C4-2B (cell line): ENCODE results near the gene LRRC75B.

Source experiments
- H3K27ac ChIP-seq: fragments of 450-650 bp; 2 replicates; pipeline ENCODE4 v1.5.1; 2017
- ZFX ChIP-seq: fragments of 450-650 bp; IDR thresholded peaks from 2 replicates; pipeline ENCODE4 v1.6.1; 2017
- TF ChIP-seq, protein P1 (sequence below): fragments of 450-650 bp; conservative IDR thresholded peaks from 2 replicates; pipeline ENCODE4 v1.5.1; 2017; ENCODE audit warnings: mild to moderate bottlenecking

The LRRC75B gene

DNA sequence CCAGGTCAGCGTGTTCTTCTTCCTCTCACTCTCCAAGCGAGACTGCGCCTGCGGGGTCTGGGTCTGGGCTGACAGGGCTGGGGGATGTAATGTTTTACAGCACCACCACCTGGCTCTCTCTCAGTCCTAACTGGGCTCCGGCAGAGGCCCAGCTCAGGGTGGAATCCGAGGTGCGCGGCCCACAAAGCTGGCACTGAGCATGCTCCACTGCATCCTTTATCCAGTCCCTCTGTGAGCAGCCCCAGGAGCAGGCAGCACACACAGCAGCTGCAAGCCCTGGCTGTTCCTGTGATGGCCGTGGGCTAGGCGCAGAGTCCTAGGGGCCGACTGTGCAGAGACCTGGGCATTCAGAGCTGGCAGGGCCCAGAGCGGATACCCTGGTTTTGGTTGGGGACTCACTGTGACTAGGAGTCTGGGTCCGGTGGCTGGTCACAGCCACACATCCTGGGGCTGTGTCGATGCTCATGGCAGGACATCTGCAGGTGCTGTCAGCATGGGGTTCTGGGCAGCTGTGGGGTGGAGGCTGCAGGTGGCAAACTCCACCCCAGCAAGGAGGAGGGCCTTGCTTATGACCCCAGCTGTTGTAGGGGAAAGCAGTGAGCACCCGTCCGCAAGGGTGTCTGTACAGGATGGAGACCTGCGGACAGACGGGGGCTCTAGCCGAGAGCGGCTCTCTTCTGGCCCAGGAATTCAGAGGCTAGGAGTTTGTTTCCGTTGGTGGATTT, 4.0 kb downstream of the LRRC75B start:
- H3K27ac ChIP-seq, result no peak overlapping the region
- TF ChIP-seq ZFX, result no peak
- TF ChIP-seq, protein P1, sequence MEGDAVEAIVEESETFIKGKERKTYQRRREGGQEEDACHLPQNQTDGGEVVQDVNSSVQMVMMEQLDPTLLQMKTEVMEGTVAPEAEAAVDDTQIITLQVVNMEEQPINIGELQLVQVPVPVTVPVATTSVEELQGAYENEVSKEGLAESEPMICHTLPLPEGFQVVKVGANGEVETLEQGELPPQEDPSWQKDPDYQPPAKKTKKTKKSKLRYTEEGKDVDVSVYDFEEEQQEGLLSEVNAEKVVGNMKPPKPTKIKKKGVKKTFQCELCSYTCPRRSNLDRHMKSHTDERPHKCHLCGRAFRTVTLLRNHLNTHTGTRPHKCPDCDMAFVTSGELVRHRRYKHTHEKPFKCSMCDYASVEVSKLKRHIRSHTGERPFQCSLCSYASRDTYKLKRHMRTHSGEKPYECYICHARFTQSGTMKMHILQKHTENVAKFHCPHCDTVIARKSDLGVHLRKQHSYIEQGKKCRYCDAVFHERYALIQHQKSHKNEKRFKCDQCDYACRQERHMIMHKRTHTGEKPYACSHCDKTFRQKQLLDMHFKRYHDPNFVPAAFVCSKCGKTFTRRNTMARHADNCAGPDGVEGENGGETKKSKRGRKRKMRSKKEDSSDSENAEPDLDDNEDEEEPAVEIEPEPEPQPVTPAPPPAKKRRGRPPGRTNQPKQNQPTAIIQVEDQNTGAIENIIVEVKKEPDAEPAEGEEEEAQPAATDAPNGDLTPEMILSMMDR, result no peak

DNA sequence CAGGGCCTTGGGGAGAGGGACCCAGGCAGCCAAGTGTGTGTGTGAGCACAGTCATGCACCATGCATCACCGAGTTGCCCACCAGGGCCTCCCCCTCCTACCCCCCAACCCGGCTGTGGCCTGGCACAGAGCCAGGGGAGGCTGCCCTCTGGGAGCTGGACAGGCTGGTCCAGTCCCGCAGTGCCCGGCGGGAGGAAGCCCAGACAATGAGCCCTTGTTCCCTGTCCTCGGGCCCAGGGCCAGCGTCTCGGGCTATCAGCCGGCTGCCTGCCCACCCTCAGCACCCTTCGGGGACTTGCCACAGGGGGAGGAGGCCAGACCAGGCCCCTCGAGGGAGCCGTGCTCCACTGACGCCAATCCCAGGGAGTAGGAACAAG, 4.5 kb downstream of the LRRC75B start:
- no peak overlapping the region for H3K27ac ChIP-seq
- TF ChIP-seq ZFX, result no peak
- TF ChIP-seq, protein P1, result no peak

GRCh38 chr22:24587948-24588347, 4.9 kb downstream of the LRRC75B start:
- no peak overlapping the region for H3K27ac ChIP-seq

GRCh38 chr22:24587251-24587650, 5.6 kb downstream of the LRRC75B start:
- TF ChIP-seq ZFX, result no peak
- TF ChIP-seq, protein P1, result no peak
- no peak overlapping the region for H3K27ac ChIP-seq

More at GRCh38 chr22:24587948-24588347, 4.9 kb downstream of the LRRC75B start:
- TF ChIP-seq ZFX, result no peak

GRCh38 chr22:24585927-24586546, 6.8 kb downstream of the LRRC75B start:
- no peak for TF ChIP-seq ZFX
- TF ChIP-seq, protein P1, result no peak
- H3K27ac ChIP-seq, result no peak overlapping the region

DNA sequence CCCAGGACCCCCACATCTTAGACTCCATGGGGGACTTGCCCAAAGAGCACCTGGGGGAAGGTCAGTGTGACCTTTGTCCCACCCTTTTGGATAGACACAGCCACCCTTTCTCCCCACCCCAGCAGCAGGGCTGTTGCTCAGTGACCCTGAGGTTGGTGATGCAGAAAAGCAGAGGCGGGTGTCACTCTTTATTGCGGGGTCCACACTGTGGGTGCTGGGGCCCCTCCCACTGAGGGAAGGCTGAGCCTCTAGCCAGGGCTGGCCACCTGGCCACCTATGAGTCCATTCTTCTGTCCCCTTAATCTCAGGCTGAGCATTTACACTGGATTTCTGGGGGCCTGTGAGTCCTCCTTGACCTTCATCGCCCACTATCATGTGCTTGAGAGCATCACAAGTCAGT, 7.4 kb downstream of the LRRC75B start:
- H3K27ac ChIP-seq, result peak overlapping the region; percentile 36; the same call in 1 of the 2 replicates
- TF ChIP-seq, protein P1, result no peak
- TF ChIP-seq ZFX, result no peak

GRCh38 chr22:24584871-24585411, 7.9 kb downstream of the LRRC75B start:
- no peak for TF ChIP-seq ZFX
- TF ChIP-seq, protein P1, result no peak
- peak overlapping the region; percentile 36 for H3K27ac ChIP-seq
